Smooth muscle cell (in vitro differentiated cells): Measurements from ENCODE around the gene CCDC197. TPM values are rescaled to one million over a fixed set of nuclear protein-coding genes. Genes with fewer than 3 reads are reported as not detected.

Experiments
- DNase-seq: peaks from one replicate; lab custom pipeline; 2025; ENCODE audit not compliant: unreplicated experiment; lab: John Stamatoyannopoulos, UW
- H2AFZ ChIP-seq: fragments of 200-600 bp; sonication (generic); 2 replicates; pipeline ENCODE4 v1.6.0; 2016; ENCODE audit warnings: antibody characterized with exemption, low read depth, mild to moderate bottlenecking
- H3F3A ChIP-seq: fragments of 200-600 bp; sonication (generic); 2 replicates; pipeline ENCODE4 v1.6.0; 2017; ENCODE audit warnings: antibody characterized with exemption, low read depth
- H3K27ac ChIP-seq: fragments of 200-600 bp; sonication (generic); 2 replicates; pipeline ENCODE4 v1.5.1; 2016; ENCODE audit warnings: low read depth, mild to moderate bottlenecking
- H3K27me3 ChIP-seq: fragments of 200-600 bp; sonication (generic); 2 replicates; pipeline ENCODE4 v1.6.1; 2016; ENCODE audit warnings: low read depth, mild to moderate bottlenecking
- H3K36me3 ChIP-seq: fragments of 200-600 bp; sonication (generic); 2 replicates; pipeline ENCODE4 v1.5.1; 2016; ENCODE audit warnings: low read depth
- H3K4me1 ChIP-seq: fragments of 200-600 bp; sonication (generic); 2 replicates; pipeline ENCODE4 v1.5.1; 2016; ENCODE audit warnings: low read depth
- H3K4me2 ChIP-seq: fragments of 200-600 bp; sonication (generic); 2 replicates; pipeline ENCODE4 v1.6.0; 2016; ENCODE audit warnings: mild to moderate bottlenecking
- H3K4me3 ChIP-seq: fragments of 200-600 bp; sonication (generic); 2 replicates; pipeline ENCODE4 v1.5.1; 2016; ENCODE audit warnings: mild to moderate bottlenecking
- H3K79me2 ChIP-seq: fragments of 200-600 bp; sonication (generic); 2 replicates; pipeline ENCODE4 v1.6.0; 2016; ENCODE audit warnings: low read depth, mild to moderate bottlenecking
- H3K9ac ChIP-seq: fragments of 200-600 bp; sonication (generic); 2 replicates; pipeline ENCODE4 v1.6.0; 2016; ENCODE audit warnings: low read depth
- H3K9me3 ChIP-seq: fragments of 200-600 bp; sonication (generic); replicated peaks from 2 replicates; pipeline ENCODE4 v1.5.1; 2016; ENCODE audit warnings: low read depth
- H4K20me1 ChIP-seq: fragments of 200-600 bp; sonication (generic); 2 replicates; pipeline ENCODE4 v1.6.0; 2016; ENCODE audit warnings: low read depth
- WGBS: methylation state at CpG from one replicate; pipeline ENCODE4 v1.1.7; 2016; ENCODE audit warnings: low lambda C conversion rate; 5-methylcytosine and 5-hydroxymethylcytosine counted together
- polyA plus RNA-seq: library from polyadenylated mRNA; unstranded; fragments of >200 nt; fragmentation: Nextera tagmentation; extraction: Ambion mirVana; gene quantifications from 2 replicates; pipeline ENCODE4 v1.2.1, GENCODE V29; 2016
- total RNA-seq: library from RNA; depleted of rRNA; stranded (reverse); fragments of >200 nt; gene quantifications from 2 replicates; pipeline ENCODE4 v1.2.3, GENCODE V29; 2014
- TF ChIP-seq, protein P1 (sequence below): fragments of 200-600 bp; sonication (generic); IDR thresholded peaks from 2 replicates; pipeline ENCODE4 v1.5.1; 2017; ENCODE audit warnings: borderline replicate concordance, mild to moderate bottlenecking, antibody characterized with exemption; ENCODE audit not compliant: insufficient read depth, poor library complexity, severe bottlenecking

CCDC197 gene
- total and polyA plus RNA-seq, 2 experiments from 2014 or later, result not detected

DNA sequence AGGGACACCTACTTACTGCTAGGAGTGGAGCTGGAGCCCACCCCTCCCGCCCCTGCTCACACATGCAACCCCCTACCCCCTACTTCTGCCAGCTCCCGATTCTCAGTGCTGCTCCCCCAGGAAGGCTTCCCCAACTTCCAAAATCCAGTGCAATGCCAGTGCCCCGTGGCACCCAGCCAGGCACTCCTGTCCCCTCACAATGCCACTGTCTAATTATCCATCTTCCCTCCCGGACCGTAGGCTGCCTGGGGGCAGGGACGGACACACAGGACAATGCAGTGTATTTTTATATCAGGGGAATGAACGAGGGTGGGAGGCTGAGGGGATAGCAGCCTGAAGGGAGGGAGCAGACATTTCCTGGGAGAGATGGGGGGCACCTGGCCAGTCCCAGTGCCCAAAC is 41.4 kb downstream of the CCDC197 start:
- TF ChIP-seq, protein P1, sequence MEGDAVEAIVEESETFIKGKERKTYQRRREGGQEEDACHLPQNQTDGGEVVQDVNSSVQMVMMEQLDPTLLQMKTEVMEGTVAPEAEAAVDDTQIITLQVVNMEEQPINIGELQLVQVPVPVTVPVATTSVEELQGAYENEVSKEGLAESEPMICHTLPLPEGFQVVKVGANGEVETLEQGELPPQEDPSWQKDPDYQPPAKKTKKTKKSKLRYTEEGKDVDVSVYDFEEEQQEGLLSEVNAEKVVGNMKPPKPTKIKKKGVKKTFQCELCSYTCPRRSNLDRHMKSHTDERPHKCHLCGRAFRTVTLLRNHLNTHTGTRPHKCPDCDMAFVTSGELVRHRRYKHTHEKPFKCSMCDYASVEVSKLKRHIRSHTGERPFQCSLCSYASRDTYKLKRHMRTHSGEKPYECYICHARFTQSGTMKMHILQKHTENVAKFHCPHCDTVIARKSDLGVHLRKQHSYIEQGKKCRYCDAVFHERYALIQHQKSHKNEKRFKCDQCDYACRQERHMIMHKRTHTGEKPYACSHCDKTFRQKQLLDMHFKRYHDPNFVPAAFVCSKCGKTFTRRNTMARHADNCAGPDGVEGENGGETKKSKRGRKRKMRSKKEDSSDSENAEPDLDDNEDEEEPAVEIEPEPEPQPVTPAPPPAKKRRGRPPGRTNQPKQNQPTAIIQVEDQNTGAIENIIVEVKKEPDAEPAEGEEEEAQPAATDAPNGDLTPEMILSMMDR, result no peak
- no peaks in the 10 kb centered on the region for H3K4me1 ChIP-seq
- H4K20me1 ChIP-seq, result peaks cover 5% of the 10 kb centered on the region
- no peak overlapping the region for H2AFZ ChIP-seq
- DNase-seq, result no peak
- H3K9me3 ChIP-seq, result no peaks in the 10 kb centered on the region
- no peaks in the 10 kb centered on the region for H3K27me3 ChIP-seq
- H3F3A ChIP-seq, result no peaks in the 10 kb centered on the region
- H3K79me2 ChIP-seq, result no peaks in the 10 kb centered on the region
- H3K27ac ChIP-seq, result no peak overlapping the region
- H3K4me2 ChIP-seq, result no peak overlapping the region
- 93% methylated on average over 6 of the region's 7 CpGs for WGBS
- H3K4me3 ChIP-seq, result no peak overlapping the region
- H3K9ac ChIP-seq, result no peak overlapping the region
- H3K36me3 ChIP-seq, result no peaks in the 10 kb centered on the region

DNA sequence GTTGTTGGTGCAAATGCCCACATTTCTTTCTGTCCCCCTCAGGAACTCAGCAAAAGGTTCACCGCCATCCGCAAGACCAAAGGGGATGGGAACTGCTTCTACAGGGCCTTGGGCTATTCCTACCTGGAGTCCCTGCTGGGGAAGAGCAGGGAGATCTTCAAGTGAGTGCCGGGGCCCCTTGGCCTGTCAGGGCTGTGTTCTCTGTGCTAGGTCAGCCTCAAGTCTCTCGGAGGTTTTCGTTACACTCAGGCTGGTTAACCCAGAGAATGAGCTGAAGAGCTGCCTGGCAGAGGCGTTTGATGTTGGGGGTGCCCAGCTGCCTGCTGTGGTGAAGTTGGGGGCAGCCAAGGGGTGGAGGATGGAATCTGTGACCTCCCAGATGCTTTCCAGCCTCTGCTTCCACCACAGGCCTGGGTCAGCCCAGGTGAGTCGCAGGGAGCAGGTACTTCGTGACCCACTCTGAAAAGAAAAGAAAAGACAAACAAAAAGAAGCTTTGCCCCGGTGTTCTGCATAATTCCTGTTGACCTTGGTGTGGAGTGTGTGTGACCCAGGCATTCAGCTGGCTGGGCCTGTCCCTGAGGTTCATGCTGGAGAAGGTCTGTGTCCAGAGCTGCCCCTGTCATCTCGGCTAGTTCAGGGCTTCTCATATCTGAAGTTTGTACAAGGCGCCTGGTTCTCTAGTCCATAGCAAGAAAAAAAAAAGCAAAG is 42.0 kb downstream of the CCDC197 start:
- H3K27ac ChIP-seq, result no peak overlapping the region
- TF ChIP-seq, protein P1, result no peak
- H3K27me3 ChIP-seq, result no peaks in the 10 kb centered on the region
- 93% methylated on average over 11 of the region's 11 CpGs for WGBS
- H3K4me3 ChIP-seq, result no peak overlapping the region
- no peaks in the 10 kb centered on the region for H3K4me1 ChIP-seq
- H3K36me3 ChIP-seq, result no peaks in the 10 kb centered on the region
- no peak for DNase-seq
- no peak overlapping the region for H3K4me2 ChIP-seq
- H3F3A ChIP-seq, result no peaks in the 10 kb centered on the region
- no peak overlapping the region for H3K9ac ChIP-seq
- H4K20me1 ChIP-seq, result peaks cover 5% of the 10 kb centered on the region
- no peak overlapping the region for H2AFZ ChIP-seq
- H3K79me2 ChIP-seq, result no peaks in the 10 kb centered on the region
- H3K9me3 ChIP-seq, result no peaks in the 10 kb centered on the region

DNA sequence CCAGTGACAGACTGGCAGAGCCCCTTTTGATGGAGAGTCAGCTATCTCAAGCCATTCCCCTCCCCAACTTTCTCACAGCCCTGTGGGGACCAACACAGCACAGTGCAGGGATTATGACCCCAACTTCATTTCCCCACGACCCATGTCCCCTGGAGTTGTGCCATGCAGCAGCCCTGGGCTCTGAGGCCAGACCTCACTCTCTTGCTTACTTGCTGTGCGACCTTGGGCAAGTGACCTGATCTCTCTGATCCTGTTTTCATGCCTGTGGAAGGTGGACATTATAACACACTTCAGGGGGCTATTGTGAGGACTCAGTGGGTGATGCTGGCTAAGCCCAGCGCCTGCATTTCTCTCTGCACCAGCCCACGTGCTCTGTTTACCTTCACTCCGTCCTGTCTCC is 43.1 kb downstream of the CCDC197 start:
- H2AFZ ChIP-seq, result no peak overlapping the region
- 94% methylated on average over 5 of the region's 5 CpGs for whole genome bisulfite sequencing
- no peaks in the 10 kb centered on the region for H3K4me1 ChIP-seq
- no peaks in the 10 kb centered on the region for H3K27me3 ChIP-seq
- no peak overlapping the region for H3K27ac ChIP-seq
- H3K9me3 ChIP-seq, result no peaks in the 10 kb centered on the region
- no peak overlapping the region for H3K4me3 ChIP-seq
- no peak overlapping the region for H3K9ac ChIP-seq
- peaks cover 5% of the 10 kb centered on the region for H4K20me1 ChIP-seq
- no peaks in the 10 kb centered on the region for H3F3A ChIP-seq
- TF ChIP-seq, protein P1, result no peak
- H3K79me2 ChIP-seq, result no peaks in the 10 kb centered on the region
- H3K4me2 ChIP-seq, result no peak overlapping the region
- H3K36me3 ChIP-seq, result no peaks in the 10 kb centered on the region
- no peak for DNase-seq

DNA sequence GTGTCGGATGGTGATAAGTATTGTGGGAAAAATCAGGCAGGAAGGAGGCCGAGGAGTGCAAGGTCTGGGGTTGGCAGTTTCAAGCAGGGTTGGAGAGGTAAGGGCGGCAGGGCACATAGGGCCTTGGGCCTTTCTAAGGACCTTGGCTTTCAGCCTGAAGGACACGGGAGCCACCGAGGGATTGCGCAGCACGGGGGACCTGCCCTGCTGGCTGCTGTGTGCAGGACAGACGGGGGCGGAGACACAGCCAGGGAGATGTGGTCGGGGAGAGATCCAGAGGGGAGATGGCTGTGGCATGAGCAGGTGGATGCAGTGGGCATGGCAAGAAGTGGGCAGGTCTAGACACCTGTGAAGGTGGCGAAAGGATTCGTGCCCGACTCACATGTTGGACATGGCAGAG is 43.7 kb downstream of the CCDC197 start:
- 95% methylated on average over 13 of the region's 13 CpGs for WGBS

More for the DNA sequence above, 43.7 kb downstream of the CCDC197 start:
- Histone ChIP-seq H3K9me3 (no peaks in the 10 kb centered on the region), H3K27me3 (no peaks in the 10 kb centered on the region), H3K4me2 (no peak overlapping the region), H3K27ac (no peak overlapping the region), H3K36me3 (no peaks in the 10 kb centered on the region), H3F3A (no peaks in the 10 kb centered on the region), H3K4me3 (no peak overlapping the region), H3K4me1 (no peaks in the 10 kb centered on the region), H4K20me1 (peaks cover 5% of the 10 kb centered on the region), H3K9ac (no peak overlapping the region), H3K79me2 (no peaks in the 10 kb centered on the region), H2AFZ (no peak overlapping the region)
- DNase-seq, result no peak
- TF ChIP-seq, protein P1, result no peak
